Measurements from ENCODE around the gene KCNAB1. TPM values are rescaled to one million over a fixed set of nuclear protein-coding genes. Genes with fewer than 3 reads are reported as not detected.
"Not testable (repeated sequence)": the region's sequence is repeated elsewhere in the genome, so short reads cannot be mapped to it uniquely, and the experiment has no call there.

KCNAB1 gene
- total RNA-seq, 1 donor from 2014 or later, result 16.5 TPM

DNA sequence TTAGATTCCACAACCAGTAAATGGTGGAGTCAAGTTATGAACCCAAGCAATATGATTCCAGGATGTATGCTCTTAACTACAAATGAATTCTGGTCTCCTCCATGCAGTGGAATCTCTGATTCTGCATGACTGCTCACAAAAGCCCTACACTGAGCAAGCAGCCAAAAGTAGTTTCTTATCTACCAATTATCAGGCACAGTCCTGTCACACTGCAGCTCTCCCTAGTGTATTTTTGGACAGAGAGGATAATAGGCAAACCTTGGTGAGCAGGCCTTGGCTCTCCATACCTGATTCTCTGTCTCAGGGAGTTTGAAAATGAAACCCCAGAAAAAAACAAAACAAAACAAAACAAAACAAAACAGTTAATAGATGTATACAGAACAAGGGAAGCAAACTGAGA, 438.0 kb downstream of the KCNAB1 start:
- TF ChIP-seq CTCF (IDR thresholded peaks at IDR 0.05; ENCODE audit: partially characterized antibody, unreplicated experiment), result no peak
- Mint-ChIP-seq H3K4me3 (ENCODE audit: unreplicated experiment) (no peak overlapping the region), H3K27ac (ENCODE audit: unreplicated experiment) (no peak overlapping the region), H3K4me1 (ENCODE audit: low read depth, unreplicated experiment) (peaks cover 7% of the 10 kb centered on the region), H3K36me3 (ENCODE audit: unreplicated experiment) (no peaks in the 10 kb centered on the region), H3K9me3 (ENCODE audit: unreplicated experiment) (peaks cover 7% of the 10 kb centered on the region), H3K27me3 (ENCODE audit: unreplicated experiment) (peaks cover 4% of the 10 kb centered on the region)
- DNase-seq, result no peak

- no peak for TF ChIP-seq CTCF (IDR thresholded peaks at IDR 0.05; ENCODE audit: partially characterized antibody, unreplicated experiment)
- peaks cover 2% of the 10 kb centered on the region for H3K4me1 Mint-ChIP-seq (ENCODE audit: low read depth, unreplicated experiment)
- H3K27ac Mint-ChIP-seq (ENCODE audit: unreplicated experiment), result no peak overlapping the region
- peaks cover 4% of the 10 kb centered on the region for H3K27me3 Mint-ChIP-seq (ENCODE audit: unreplicated experiment)
- peaks cover 7% of the 10 kb centered on the region for H3K9me3 Mint-ChIP-seq (ENCODE audit: unreplicated experiment)
- no peak overlapping the region for H3K4me3 Mint-ChIP-seq (ENCODE audit: unreplicated experiment)
- no peaks in the 10 kb centered on the region for H3K36me3 Mint-ChIP-seq (ENCODE audit: unreplicated experiment)
- DNase-seq, result no peak
Measured at GRCh38 chr3:156559321-156559720, 438.9 kb downstream of the KCNAB1 start.

GRCh38 chr3:156561533-156561932, 441.2 kb downstream of the KCNAB1 start:
- H3K4me1 Mint-ChIP-seq (ENCODE audit: low read depth, unreplicated experiment), result peaks cover 2% of the 10 kb centered on the region
- H3K27me3 Mint-ChIP-seq (ENCODE audit: unreplicated experiment), result no peaks in the 10 kb centered on the region
- no peak overlapping the region for H3K27ac Mint-ChIP-seq (ENCODE audit: unreplicated experiment)
- DNase-seq, result no peak
- TF ChIP-seq CTCF (IDR thresholded peaks at IDR 0.05; ENCODE audit: partially characterized antibody, unreplicated experiment), result no peak
- no peak overlapping the region for H3K4me3 Mint-ChIP-seq (ENCODE audit: unreplicated experiment)
- H3K9me3 Mint-ChIP-seq (ENCODE audit: unreplicated experiment), result no peaks in the 10 kb centered on the region
- no peaks in the 10 kb centered on the region for H3K36me3 Mint-ChIP-seq (ENCODE audit: unreplicated experiment)

DNA sequence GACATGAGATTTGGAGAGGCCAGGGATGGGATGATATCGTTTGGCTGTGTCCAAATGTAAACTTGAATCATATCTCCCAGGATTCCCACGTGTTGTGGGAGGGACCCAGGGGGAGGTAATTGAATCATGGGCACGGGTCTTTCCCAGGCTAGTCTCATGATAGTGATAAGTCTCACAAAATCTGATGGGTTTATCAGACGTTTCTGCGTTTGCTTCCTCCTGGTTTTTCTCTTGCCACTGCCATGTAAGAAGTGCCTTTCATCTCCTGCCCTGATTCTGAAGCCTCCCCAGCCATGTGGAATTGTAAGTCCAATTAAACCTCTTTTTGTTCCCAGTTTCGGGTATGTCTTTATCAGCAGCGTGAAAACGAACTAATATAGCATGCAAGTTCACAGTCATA, 442.1 kb downstream of the KCNAB1 start:
- DNase-seq; H3K9me3 Mint-ChIP-seq (ENCODE audit: unreplicated experiment); H3K36me3 Mint-ChIP-seq (ENCODE audit: unreplicated experiment); H3K4me3 Mint-ChIP-seq (ENCODE audit: unreplicated experiment); H3K27me3 Mint-ChIP-seq (ENCODE audit: unreplicated experiment); H3K27ac Mint-ChIP-seq (ENCODE audit: unreplicated experiment); H3K4me1 Mint-ChIP-seq (ENCODE audit: low read depth, unreplicated experiment): not testable (repeated sequence)

DNA sequence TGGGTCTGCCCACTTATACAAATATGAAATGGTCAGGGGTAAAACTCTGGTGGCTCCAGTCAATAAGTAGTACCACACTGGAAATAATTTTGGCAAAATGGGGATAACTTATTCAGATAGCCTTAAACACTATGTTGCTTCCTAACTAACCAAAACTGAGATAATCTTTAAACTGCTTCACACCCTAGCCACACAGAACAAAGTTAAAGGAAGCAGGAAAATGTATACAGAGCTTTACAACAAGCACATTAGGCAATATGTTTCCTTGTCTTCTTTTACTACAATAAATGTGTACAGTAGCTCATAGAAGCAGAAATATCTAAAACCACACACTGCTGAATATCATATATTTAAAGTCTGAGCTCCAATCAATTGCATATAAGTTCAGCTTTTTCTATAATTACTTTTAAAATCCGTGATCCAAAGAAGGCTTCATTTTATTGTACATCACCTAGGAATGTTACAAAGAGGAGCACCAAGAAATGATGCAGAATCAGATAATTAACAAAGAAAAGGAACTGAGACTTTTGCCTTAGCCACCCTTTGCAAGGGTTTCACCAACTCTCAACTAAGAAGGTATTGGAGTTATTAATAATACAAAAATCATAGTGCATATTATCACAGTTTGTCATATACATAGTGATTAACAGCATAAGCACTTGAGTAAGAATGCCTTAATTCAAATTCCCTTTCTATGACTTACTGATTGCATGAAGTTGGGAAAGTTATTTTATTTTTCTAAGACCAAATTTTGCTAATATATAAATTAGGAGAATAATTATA, 443.7 kb downstream of the KCNAB1 start:
- Mint-ChIP-seq H3K9me3 (ENCODE audit: unreplicated experiment) (peaks cover 2% of the 10 kb centered on the region), H3K36me3 (ENCODE audit: unreplicated experiment) (no peaks in the 10 kb centered on the region)

DNA sequence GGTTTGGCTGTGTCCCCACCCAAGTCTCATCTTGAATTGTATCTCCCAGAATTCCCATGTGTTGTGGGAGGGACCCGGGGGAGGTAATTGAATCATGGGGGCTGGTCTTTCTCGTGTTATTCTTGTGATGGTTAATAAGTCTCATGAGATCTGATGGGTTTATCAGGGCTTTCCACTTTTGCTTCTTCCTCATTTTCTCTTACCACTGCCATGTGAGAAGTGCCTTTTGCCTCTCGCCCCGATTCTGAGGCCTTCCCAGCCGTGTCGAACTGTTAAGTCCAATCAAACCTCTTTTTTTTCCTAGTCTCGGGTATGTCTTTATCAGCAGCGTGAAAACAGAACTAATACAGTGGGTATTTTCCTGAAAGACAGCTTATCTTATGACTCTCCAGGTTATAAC, 448.6 kb downstream of the KCNAB1 start:
- H3K27me3 Mint-ChIP-seq (ENCODE audit: unreplicated experiment); H3K4me3 Mint-ChIP-seq (ENCODE audit: unreplicated experiment); H3K27ac Mint-ChIP-seq (ENCODE audit: unreplicated experiment); H3K9me3 Mint-ChIP-seq (ENCODE audit: unreplicated experiment); H3K4me1 Mint-ChIP-seq (ENCODE audit: low read depth, unreplicated experiment); H3K36me3 Mint-ChIP-seq (ENCODE audit: unreplicated experiment); DNase-seq: not testable (repeated sequence)

More for the DNA sequence above, 443.7 kb downstream of the KCNAB1 start:
- TF ChIP-seq CTCF (IDR thresholded peaks at IDR 0.05; ENCODE audit: partially characterized antibody, unreplicated experiment), result no peak
- Mint-ChIP-seq H3K4me3 (ENCODE audit: unreplicated experiment) (no peak overlapping the region), H3K27ac (ENCODE audit: unreplicated experiment) (no peak overlapping the region), H3K4me1 (ENCODE audit: low read depth, unreplicated experiment) (no peaks in the 10 kb centered on the region), H3K27me3 (ENCODE audit: unreplicated experiment) (no peaks in the 10 kb centered on the region)
- no peak for DNase-seq

GRCh38 chr3:156569881-156570280, 449.5 kb downstream of the KCNAB1 start:
- not testable (repeated sequence) for H3K36me3 Mint-ChIP-seq (ENCODE audit: unreplicated experiment); H3K27me3 Mint-ChIP-seq (ENCODE audit: unreplicated experiment); H3K9me3 Mint-ChIP-seq (ENCODE audit: unreplicated experiment); H3K27ac Mint-ChIP-seq (ENCODE audit: unreplicated experiment); H3K4me1 Mint-ChIP-seq (ENCODE audit: low read depth, unreplicated experiment); H3K4me3 Mint-ChIP-seq (ENCODE audit: unreplicated experiment); DNase-seq
